Measurements from ENCODE around the gene SYK. TPM values are rescaled to one million over a fixed set of nuclear protein-coding genes. Genes with fewer than 3 reads are reported as not detected.

Gene SYK
- total RNA-seq, 1 donor from 2014 or later = 29.2 TPM

- TF ChIP-seq CTCF (IDR thresholded peaks at IDR 0.05; ENCODE audit: insufficient read depth, low read length, severe bottlenecking) = no peak
- no peaks in the 10 kb centered on the region for H3K27me3 ChIP-seq (ENCODE audit: control insufficient read depth, insufficient read depth, low read length)
- DNase-seq (ENCODE audit: low read depth) = no peak
- FAIRE-seq = no peak
- H3K4me3 ChIP-seq (ENCODE audit: low read depth, low read length) = no peak overlapping the region
- H3K36me3 ChIP-seq (ENCODE audit: control insufficient read depth, insufficient read depth, low read length) = peaks cover 3% of the 10 kb centered on the region
Observed at GRCh38 chr9:90900130-90900529, 98.5 kb downstream of the SYK start.

- no peak overlapping the region for H3K4me3 ChIP-seq (ENCODE audit: low read depth, low read length)
- DNase-seq (ENCODE audit: low read depth) (no peak), FAIRE-seq (no peak)
- no peaks in the 10 kb centered on the region for H3K36me3 ChIP-seq (ENCODE audit: control insufficient read depth, insufficient read depth, low read length)
- no peaks in the 10 kb centered on the region for H3K27me3 ChIP-seq (ENCODE audit: control insufficient read depth, insufficient read depth, low read length)
- no peak for TF ChIP-seq CTCF (IDR thresholded peaks at IDR 0.05; ENCODE audit: insufficient read depth, low read length, severe bottlenecking)
Observed at GRCh38 chr9:90901933-90902332, 100.3 kb downstream of the SYK start.

- DNase-seq (ENCODE audit: low read depth) (no peak), FAIRE-seq (no peak)
- TF ChIP-seq CTCF (IDR thresholded peaks at IDR 0.05; ENCODE audit: insufficient read depth, low read length, severe bottlenecking) = no peak
- no peaks in the 10 kb centered on the region for H3K36me3 ChIP-seq (ENCODE audit: control insufficient read depth, insufficient read depth, low read length)
- H3K27me3 ChIP-seq (ENCODE audit: control insufficient read depth, insufficient read depth, low read length) = no peaks in the 10 kb centered on the region
- H3K4me3 ChIP-seq (ENCODE audit: low read depth, low read length) = no peak overlapping the region
Observed at GRCh38 chr9:90903766-90904424, 102.3 kb downstream of the SYK start.

- DNase-seq (ENCODE audit: low read depth) = no peak
- no peak for TF ChIP-seq CTCF (IDR thresholded peaks at IDR 0.05; ENCODE audit: insufficient read depth, low read length, severe bottlenecking)
- no peaks in the 10 kb centered on the region for H3K27me3 ChIP-seq (ENCODE audit: control insufficient read depth, insufficient read depth, low read length)
- peak; percentile 66 for FAIRE-seq
- no peaks in the 10 kb centered on the region for H3K36me3 ChIP-seq (ENCODE audit: control insufficient read depth, insufficient read depth, low read length)
- no peak overlapping the region for H3K4me3 ChIP-seq (ENCODE audit: low read depth, low read length)
Observed at GRCh38 chr9:90904706-90905478, 103.3 kb downstream of the SYK start.

GRCh38 chr9:90905822-90906221 is 104.2 kb downstream of the SYK start:
- H3K4me3 ChIP-seq (ENCODE audit: low read depth, low read length) = no peak overlapping the region
- no peak for TF ChIP-seq CTCF (IDR thresholded peaks at IDR 0.05; ENCODE audit: insufficient read depth, low read length, severe bottlenecking)
- no peaks in the 10 kb centered on the region for H3K36me3 ChIP-seq (ENCODE audit: control insufficient read depth, insufficient read depth, low read length)
- FAIRE-seq = no peak
- no peaks in the 10 kb centered on the region for H3K27me3 ChIP-seq (ENCODE audit: control insufficient read depth, insufficient read depth, low read length)
- no peak for DNase-seq (ENCODE audit: low read depth)

Measured in bronchial epithelial cell (primary cell).